DMS153 (cell line): ENCODE measurements around the gene RRP9.
"Not testable (repeated sequence)": the region's sequence is repeated elsewhere in the genome, so short reads cannot be mapped to it uniquely, and the experiment has no call there.

Experiments used
- DNase-seq: peaks from one replicate; lab custom pipeline; 2025; lab: John Stamatoyannopoulos, UW

The RRP9 gene

GRCh38 chr3:51938780-51939425, 2.8 kb downstream of the RRP9 start:
- no peak for DNase-seq

GRCh38 chr3:51937611-51938450, 3.9 kb downstream of the RRP9 start:
- no peak for DNase-seq

- no peak for DNase-seq
Observed at GRCh38 chr3:51937014-51937413, 4.7 kb downstream of the RRP9 start.

GRCh38 chr3:51935886-51936755, 5.6 kb downstream of the RRP9 start:
- DNase-seq, result no peak

GRCh38 chr3:51934991-51935885, 6.5 kb downstream of the RRP9 start:
- no peak for DNase-seq

- DNase-seq, result no peak
Observed at GRCh38 chr3:51934139-51934850, 7.4 kb downstream of the RRP9 start.

GRCh38 chr3:51933471-51934138, 8.1 kb downstream of the RRP9 start:
- no peak for DNase-seq

- DNase-seq, result no peak
Observed at GRCh38 chr3:51932471-51933370, 9.0 kb downstream of the RRP9 start.

GRCh38 chr3:51931756-51932155, 9.9 kb downstream of the RRP9 start:
- no peak for DNase-seq

- no peak for DNase-seq
Observed at GRCh38 chr3:51930439-51930838, 11.3 kb downstream of the RRP9 start.

GRCh38 chr3:51929420-51930003, 12.2 kb downstream of the RRP9 start:
- no peak for DNase-seq

- DNase-seq, result not testable (repeated sequence)
Observed at GRCh38 chr3:51928981-51929380, 12.7 kb downstream of the RRP9 start.

- DNase-seq, result no peak
Observed at GRCh38 chr3:51928438-51928837, 13.3 kb downstream of the RRP9 start.

GRCh38 chr3:51927061-51927977, 14.4 kb downstream of the RRP9 start:
- DNase-seq, result no peak

- DNase-seq, result no peak
Observed at GRCh38 chr3:51921081-51921578, 20.6 kb downstream of the RRP9 start.

- no peak for DNase-seq
Observed at GRCh38 chr3:51916418-51916817, 25.3 kb downstream of the RRP9 start.

- DNase-seq, result no peak
Observed at GRCh38 chr3:51908026-51908425, 33.7 kb downstream of the RRP9 start.
